ENCODE measurements around the gene TBC1D22A.

The TBC1D22A gene

GRCh38 chr22:47007496-47007895 is 245.0 kb downstream of the TBC1D22A start:
- CTCF ChIA-PET: no interaction called here
- DNase-seq (ENCODE audit: low read depth, low spot score): no peak
- H3K4me3 ChIP-seq (ENCODE audit: low read depth, low read length): no peak overlapping the region
- POLR2A ChIA-PET: no interaction called here
- no peak for TF ChIP-seq CTCF (IDR thresholded peaks at IDR 0.05; ENCODE audit: insufficient read depth, low read length, missing control alignments)

- no peak overlapping the region for H3K4me3 ChIP-seq (ENCODE audit: low read depth, low read length)
- no peak for TF ChIP-seq CTCF (IDR thresholded peaks at IDR 0.05; ENCODE audit: insufficient read depth, low read length, missing control alignments)
- no peak for DNase-seq (ENCODE audit: low read depth, low spot score)
- POLR2A ChIA-PET: no interaction called here
- CTCF ChIA-PET: no interaction called here
Observed at GRCh38 chr22:47008208-47008885, 245.9 kb downstream of the TBC1D22A start.

- POLR2A ChIA-PET: no interaction called here
- CTCF ChIA-PET: no interaction called here
Observed at GRCh38 chr22:47009304-47010101, 247.1 kb downstream of the TBC1D22A start.

GRCh38 chr22:47010211-47010610 is 247.8 kb downstream of the TBC1D22A start:
- no peak for TF ChIP-seq CTCF (IDR thresholded peaks at IDR 0.05; ENCODE audit: insufficient read depth, low read length, missing control alignments)
- no peak for DNase-seq (ENCODE audit: low read depth, low spot score)
- ChIA-PET CTCF (no interaction called here), POLR2A (no interaction called here)
- no peak overlapping the region for H3K4me3 ChIP-seq (ENCODE audit: low read depth, low read length)

More at GRCh38 chr22:47009304-47010101, 247.1 kb downstream of the TBC1D22A start:
- DNase-seq (ENCODE audit: low read depth, low spot score): no peak
- no peak for TF ChIP-seq CTCF (IDR thresholded peaks at IDR 0.05; ENCODE audit: insufficient read depth, low read length, missing control alignments)
- H3K4me3 ChIP-seq (ENCODE audit: low read depth, low read length): no peak overlapping the region

GRCh38 chr22:47011131-47011858 is 248.8 kb downstream of the TBC1D22A start:
- no peak for DNase-seq (ENCODE audit: low read depth, low spot score)
- no peak for TF ChIP-seq CTCF (IDR thresholded peaks at IDR 0.05; ENCODE audit: insufficient read depth, low read length, missing control alignments)
- CTCF ChIA-PET: interaction anchor here (0.6 to 2.8 kb wide), 6 partner anchors 10 to 212 kb away, joined by 3 to 10 read pairs (median 4); no protein-coding TSS in a partner anchor
- no peak overlapping the region for H3K4me3 ChIP-seq (ENCODE audit: low read depth, low read length)
- POLR2A ChIA-PET: no interaction called here

GRCh38 chr22:47011859-47012258 is 249.4 kb downstream of the TBC1D22A start:
- TF ChIP-seq CTCF (IDR thresholded peaks at IDR 0.05; ENCODE audit: insufficient read depth, low read length, missing control alignments): no peak
- ChIA-PET POLR2A (no interaction called here), CTCF (interaction anchor here (0.6 to 2.8 kb wide), 7 partner anchors 10 to 213 kb away, joined by 3 to 10 read pairs (median 4); no protein-coding TSS in a partner anchor)
- no peak overlapping the region for H3K4me3 ChIP-seq (ENCODE audit: low read depth, low read length)
- DNase-seq (ENCODE audit: low read depth, low spot score): no peak
